SK-N-SH treated with all-trans-retinoic acid at 6 μM for 48 hours (cell line): ENCODE data around the gene BLNK.

Experiments used
- CSRNP3 ChIP-seq: fragments of 250-450 bp; sonication (Bioruptor Pico); IDR thresholded peaks from 2 replicates; pipeline ENCODE4 v1.5.1; 2021; ENCODE audit warnings: mild to moderate bottlenecking, moderate library complexity
- GLIS3 ChIP-seq: fragments of 250-450 bp; sonication (Bioruptor Pico); IDR thresholded peaks from 2 replicates; pipeline ENCODE4 v1.5.0; 2020; ENCODE audit warnings: mild to moderate bottlenecking, moderate library complexity
- ISL1 ChIP-seq: fragments of 250-450 bp; sonication (Bioruptor Pico); IDR thresholded peaks from 2 replicates; pipeline ENCODE4 v2.1.2; 2022; ENCODE audit warnings: mild to moderate bottlenecking, moderate library complexity
- PPARA ChIP-seq: fragments of 250-450 bp; sonication (Bioruptor Pico); IDR thresholded peaks from 2 replicates; pipeline ENCODE4 v1.5.0; 2020; ENCODE audit warnings: mild to moderate bottlenecking, borderline replicate concordance
- RARB ChIP-seq: fragments of 250-450 bp; sonication (Bioruptor Pico); IDR thresholded peaks from 2 replicates; pipeline ENCODE4 v1.8.0; 2021; ENCODE audit warnings: mild to moderate bottlenecking, moderate library complexity
- TOX ChIP-seq: fragments of 250-450 bp; sonication (Bioruptor Pico); IDR thresholded peaks from 2 replicates; pipeline ENCODE4 v1.8.0; 2021; ENCODE audit warnings: mild to moderate bottlenecking, moderate library complexity, borderline replicate concordance
- ZC3H10 ChIP-seq: fragments of 250-450 bp; sonication (Bioruptor Pico); IDR thresholded peaks from 2 replicates; pipeline ENCODE4 v1.5.1; 2021; ENCODE audit warnings: mild to moderate bottlenecking, moderate library complexity
- ZFP3 ChIP-seq: fragments of 250-450 bp; sonication (Bioruptor Pico); IDR thresholded peaks from 2 replicates; pipeline ENCODE4 v1.5.0; 2020; ENCODE audit warnings: mild to moderate bottlenecking, moderate library complexity

GRCh38 chr10:96152437-96152836 lies 118.9 kb downstream of the BLNK start:
- no peak for TF ChIP-seq ZFP3
- TF ChIP-seq CSRNP3 (CRISPR knock-in tag) = no peak
- TF ChIP-seq ISL1 (CRISPR knock-in tag) = no peak
- TF ChIP-seq ZC3H10 = no peak
- TF ChIP-seq GLIS3 = no peak
- TF ChIP-seq PPARA (CRISPR knock-in tag) = no peak
- no peak for TF ChIP-seq TOX
- no peak for TF ChIP-seq RARB (CRISPR knock-in tag)
